HepG2 (cell line): Measurements from ENCODE around the gene ATP11A.

Experiments
- FOXO4 ChIP-seq: sonication (generic); formaldehyde crosslinking; conservative IDR thresholded peaks from 2 replicates; pipeline ENCODE4 v1.8.1; 2023; ENCODE audit warnings: missing genetic modification reagents
- MAF1 ChIP-seq: sonication (generic); formaldehyde crosslinking; IDR thresholded peaks from 2 replicates; pipeline ENCODE4 v1.5.0; 2020; ENCODE audit warnings: missing genetic modification reagents, borderline replicate concordance
- NAIF1 ChIP-seq: sonication (generic); formaldehyde crosslinking; IDR thresholded peaks from 2 replicates; pipeline ENCODE4 v1.5.0; 2020; ENCODE audit warnings: mild to moderate bottlenecking, missing genetic modification reagents, borderline replicate concordance
- YY1 ChIP-seq: IDR thresholded peaks from 2 replicates; pipeline ENCODE4 v1.6.1; 2011; ENCODE audit warnings: low read length, low read depth, moderate library complexity, mild to moderate bottlenecking; ENCODE audit not compliant: insufficient read depth, insufficient replicate concordance
- ZMYM3 ChIP-seq: sonication (generic); formaldehyde crosslinking; IDR thresholded peaks from 2 replicates; pipeline ENCODE4 v1.5.1; 2020; ENCODE audit warnings: mild to moderate bottlenecking, missing genetic modification reagents
- ZNF274 ChIP-seq: sonication (generic); formaldehyde crosslinking; IDR thresholded peaks from 2 replicates; pipeline ENCODE4 v1.5.1; 2020; ENCODE audit warnings: mild to moderate bottlenecking, missing genetic modification reagents
- ZNF343 ChIP-seq: sonication (generic); formaldehyde crosslinking; IDR thresholded peaks from 2 replicates; pipeline ENCODE4 v1.4.0; 2020; ENCODE audit warnings: mild to moderate bottlenecking, missing genetic modification reagents
- ZNF766 ChIP-seq: sonication (generic); formaldehyde crosslinking; IDR thresholded peaks from 2 replicates; pipeline ENCODE4 v1.5.0; 2020; ENCODE audit warnings: missing genetic modification reagents, borderline replicate concordance
- ZNF83 ChIP-seq: sonication (generic); formaldehyde crosslinking; IDR thresholded peaks from 2 replicates; pipeline ENCODE4 v1.4.0; 2020; ENCODE audit warnings: missing genetic modification reagents, mild to moderate bottlenecking, borderline replicate concordance

DNA sequence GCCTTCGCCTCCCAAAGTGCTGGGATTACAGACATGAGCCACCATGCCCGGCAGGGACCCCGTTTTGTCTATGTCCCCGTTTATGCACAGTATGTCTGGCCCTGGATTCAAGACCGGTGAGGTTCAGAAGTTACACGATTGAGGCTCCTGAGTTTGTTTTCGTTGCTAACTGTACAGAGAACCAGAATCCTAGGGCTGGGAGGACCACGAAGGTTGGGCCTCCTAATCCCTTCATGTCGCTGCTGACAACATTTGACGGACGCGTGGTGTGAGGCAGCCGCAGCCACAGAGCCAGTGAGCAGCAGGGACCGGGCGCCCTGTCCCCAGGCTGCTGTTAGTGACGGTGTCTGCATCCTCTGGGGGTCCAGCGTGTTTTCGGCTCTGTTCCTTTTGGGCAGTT is 91.4 kb downstream of the ATP11A start:
- TF ChIP-seq NAIF1 (CRISPR knock-in tag), result no peak
- TF ChIP-seq ZMYM3 (CRISPR knock-in tag), result no peak
- no peak for TF ChIP-seq ZNF766 (CRISPR knock-in tag)
- no peak for TF ChIP-seq ZNF343 (CRISPR knock-in tag)
- TF ChIP-seq YY1, result no peak
- no peak for TF ChIP-seq ZNF83 (CRISPR knock-in tag)
- no peak for TF ChIP-seq FOXO4
- TF ChIP-seq ZNF274 (CRISPR knock-in tag), result no peak
- no peak for TF ChIP-seq MAF1 (CRISPR knock-in tag)
